Activated CD4-positive, alpha-beta T cell treated with anti-CD3 and anti-CD28 coated beads, Interleukin-2, amount 50 U/mL, for 4 hours (primary cell): ENCODE results near the gene MT1E.
"Not testable (repeated sequence)": the region's sequence is repeated elsewhere in the genome, so short reads cannot be mapped to it uniquely, and the experiment has no call there.

Source experiments
- DNase-seq, 2 experiments: peaks; one replicate each; pipeline ENCODE4 v3.0.0-alpha.2; 2020

Gene MT1E

DNA sequence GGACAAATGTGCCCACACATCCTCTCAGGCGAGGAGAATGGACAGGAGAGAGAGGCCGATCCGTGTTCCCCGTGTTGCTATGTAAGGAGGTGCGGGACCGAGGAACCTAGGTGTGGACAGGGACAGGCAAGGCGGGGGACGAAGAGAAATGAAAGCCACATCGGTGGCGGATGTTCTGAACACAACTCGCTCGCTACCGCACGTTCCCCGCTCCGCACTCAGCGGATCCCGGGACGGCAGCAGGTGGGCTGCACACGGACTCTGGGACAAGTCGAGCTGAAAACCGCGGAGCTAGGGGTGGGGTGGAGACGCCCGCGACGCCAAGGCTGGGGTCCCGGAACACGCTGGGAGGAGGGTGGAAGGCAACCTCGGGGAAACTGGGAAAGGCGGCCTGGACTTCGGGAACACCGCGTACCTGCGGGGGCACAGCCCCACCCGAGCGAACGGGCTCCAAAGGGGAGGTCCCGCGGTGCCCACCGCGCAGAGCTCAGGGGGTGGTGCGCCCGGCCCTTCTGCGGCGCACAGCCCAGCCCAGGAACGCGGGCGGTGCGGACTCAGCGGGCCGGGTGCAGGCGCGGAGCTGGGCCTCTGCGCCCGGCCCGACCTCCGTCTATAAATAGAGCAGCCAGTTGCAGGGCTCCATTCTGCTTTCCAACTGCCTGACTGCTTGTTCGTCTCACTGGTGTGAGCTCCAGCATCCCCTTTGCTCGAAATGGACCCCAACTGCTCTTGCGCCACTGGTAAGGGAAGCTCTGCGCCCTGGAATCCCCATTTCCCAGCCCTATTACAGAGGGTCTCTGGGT lies at the start of gene MT1E:
TSS of gene MT1E (plus strand) at position 642 of the 803 bp plus-strand sequence. CDS start at position 713, 71 bp downstream.
- no peak for DNase-seq

DNA sequence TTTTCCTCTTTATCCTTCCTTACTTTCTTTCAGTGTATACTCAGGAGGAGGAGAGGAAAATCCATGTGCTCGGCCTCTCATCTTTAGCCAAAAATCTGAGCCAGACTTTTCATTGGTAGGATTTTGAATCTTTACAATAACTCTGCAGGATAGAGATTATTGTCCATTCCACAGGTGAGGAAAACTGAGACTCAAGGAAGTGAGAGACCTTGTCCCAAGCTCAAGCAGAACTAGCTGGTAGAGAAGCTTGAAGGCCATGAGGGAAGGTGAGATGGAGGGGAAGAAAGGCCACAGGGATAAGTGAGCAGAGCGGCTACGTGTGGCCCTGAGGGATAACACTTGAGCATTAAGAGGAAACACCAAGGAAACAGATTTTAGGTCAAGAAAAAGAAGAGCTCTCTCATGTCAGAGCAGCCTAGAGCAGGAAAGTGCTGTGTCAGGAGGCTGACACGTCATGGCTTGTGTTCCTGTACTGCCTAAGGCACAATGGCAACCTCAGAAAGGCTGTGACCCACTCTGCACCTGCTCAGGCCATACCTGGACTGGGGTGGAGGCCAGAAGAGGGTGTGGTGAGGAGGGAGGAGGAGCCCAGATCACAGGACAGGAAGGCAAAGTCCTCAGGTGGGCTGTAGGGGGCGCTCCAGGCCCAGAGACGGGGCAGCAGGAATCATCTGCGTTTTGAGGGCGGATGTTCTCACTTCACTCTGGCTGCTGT lies 48.8 kb upstream of the MT1E start:
- DNase-seq = peak; percentile 86 to 87

DNA sequence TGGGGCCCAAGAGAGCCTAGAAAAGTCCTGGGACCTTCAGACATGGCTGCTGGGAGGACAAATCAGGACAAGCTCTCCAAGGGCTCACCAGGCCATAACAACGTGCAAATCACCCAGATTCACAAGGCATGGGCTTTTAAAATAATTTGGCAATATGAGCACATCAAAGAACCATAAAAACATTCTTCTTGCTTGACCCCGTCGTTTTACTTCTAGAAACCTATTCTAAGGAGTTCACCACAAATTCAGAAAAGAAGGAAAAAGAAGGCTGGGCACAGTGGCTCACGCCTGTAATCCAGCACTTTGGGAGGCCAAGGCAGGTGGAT lies 48.3 kb upstream of the MT1E start:
- no peak for DNase-seq

DNA sequence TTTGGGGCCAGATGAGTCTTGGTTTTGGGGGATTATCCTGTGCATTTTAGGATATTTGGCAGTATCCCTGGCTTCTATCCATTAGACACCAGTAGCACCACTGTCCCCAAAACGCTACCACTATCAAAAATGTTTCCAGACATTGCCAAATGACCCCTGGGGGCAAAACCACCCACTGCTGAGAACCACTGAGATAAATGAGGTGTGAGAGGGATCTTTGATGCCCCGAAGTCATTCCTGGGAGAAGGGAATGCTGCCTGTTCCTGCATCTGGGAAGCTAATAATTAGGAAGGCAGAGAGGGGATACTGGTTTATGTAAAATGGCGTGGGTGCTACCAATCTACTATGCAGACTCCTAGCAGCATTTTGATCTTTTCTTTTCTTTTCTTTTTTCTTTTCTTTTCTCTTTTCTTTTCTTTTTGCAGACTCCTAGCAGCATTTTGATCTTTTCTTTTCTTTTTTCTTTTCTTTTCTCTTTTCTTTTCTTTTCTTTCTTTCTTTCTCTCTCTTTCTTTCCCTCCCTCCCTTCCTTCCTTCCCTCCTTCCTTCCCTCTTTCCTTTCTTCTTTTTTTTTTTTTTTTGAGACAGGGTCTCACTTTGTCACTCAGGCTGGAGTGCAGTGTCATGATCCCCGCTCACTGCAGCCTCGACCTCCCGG lies 45.1 kb upstream of the MT1E start:
- no peak for DNase-seq

DNA sequence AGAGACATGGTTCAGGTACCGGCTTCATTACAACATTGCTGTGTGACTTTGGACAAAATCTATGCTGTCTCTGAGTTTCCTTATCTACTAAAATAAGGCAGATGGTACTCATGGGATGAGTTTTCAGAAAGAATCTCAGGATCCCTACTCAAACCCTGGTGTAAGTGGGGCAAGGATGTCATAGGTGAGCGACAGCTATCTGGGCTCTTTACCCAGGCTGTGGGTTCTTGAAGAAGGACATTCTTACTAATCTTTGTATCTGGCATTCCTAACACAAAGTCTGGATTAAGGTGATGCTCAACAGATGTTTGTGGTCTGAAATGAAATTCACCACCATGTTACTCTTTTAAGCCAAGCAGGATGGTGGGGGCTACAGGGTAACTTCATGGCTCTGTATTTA lies 42.7 kb upstream of the MT1E start:
- not testable (repeated sequence) for DNase-seq

DNA sequence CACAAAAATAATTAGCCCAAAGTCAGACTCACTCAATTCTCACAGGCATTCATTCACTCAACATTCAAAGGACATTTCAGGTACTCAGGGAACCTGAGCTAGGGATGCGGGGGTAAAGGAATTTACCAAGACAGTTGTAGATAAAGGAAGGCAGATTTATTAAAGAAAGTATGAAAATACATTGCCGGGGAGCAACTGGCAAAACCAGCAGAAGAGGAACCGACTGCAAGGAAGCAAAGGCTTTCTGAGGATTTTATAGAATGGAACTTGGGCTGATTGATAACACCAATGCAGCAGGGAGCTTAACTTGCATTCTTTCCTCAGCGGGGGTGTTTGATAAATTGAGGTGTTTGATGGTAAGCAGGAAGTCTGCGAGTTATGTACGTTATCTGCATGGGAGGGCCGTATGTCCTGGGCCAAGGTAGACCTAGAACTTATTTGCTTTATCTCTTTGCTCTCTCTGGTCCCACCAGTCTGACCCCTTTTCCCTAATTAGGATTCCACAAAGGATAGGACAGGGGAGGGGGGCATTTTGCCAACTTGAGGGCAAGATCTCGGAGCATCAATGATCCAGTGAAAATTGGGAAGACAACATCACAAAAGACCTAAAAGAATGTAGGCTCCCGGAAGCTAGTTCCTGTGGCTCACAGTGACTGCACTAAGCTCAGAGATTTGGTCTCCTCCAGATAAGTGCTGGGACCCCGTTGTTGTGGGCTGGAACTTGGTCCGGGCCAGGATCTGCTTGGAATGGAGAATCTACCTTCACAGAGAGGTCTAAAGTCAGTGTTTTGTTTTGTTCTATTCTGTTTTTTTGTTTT lies 42.0 kb upstream of the MT1E start:
- no peak for DNase-seq

DNA sequence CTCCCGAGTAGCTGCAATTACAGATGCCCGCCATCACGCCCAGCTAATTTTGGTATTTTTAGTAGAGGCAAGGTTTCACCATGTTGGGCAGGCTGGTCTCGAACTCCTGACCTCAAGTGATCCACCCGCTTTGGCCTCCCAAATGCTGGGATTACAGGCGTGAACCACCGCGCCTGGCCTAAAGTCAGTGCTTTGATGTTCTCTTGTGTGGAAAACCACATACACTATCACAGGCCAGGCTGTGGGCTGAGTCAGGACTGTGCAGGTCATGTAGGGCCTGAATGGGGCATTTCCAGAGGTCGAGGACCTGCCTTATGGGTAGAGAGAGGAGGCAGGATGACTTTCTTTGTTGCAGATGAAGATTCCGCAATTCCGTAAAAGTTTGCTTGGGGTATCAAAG lies 41.3 kb upstream of the MT1E start:
- DNase-seq = no peak

DNA sequence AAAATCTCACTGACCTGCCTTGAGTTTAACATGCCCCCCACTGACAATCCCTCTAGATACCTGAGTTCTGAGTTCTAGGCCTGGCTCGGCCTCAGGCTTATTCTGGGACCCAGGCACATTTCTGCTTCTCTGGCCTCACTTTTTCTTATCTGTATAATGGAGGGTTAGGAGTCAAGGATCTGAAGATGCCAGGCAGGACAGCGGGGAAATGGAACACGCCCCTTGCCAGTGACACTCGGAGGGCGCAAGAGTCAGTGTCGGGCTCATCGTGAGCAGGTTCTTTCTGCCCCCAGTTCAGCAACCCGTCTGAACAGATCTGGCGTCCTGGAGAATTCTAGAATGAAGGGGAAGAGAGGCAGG lies 36.8 kb upstream of the MT1E start:
- no peak for DNase-seq

DNA sequence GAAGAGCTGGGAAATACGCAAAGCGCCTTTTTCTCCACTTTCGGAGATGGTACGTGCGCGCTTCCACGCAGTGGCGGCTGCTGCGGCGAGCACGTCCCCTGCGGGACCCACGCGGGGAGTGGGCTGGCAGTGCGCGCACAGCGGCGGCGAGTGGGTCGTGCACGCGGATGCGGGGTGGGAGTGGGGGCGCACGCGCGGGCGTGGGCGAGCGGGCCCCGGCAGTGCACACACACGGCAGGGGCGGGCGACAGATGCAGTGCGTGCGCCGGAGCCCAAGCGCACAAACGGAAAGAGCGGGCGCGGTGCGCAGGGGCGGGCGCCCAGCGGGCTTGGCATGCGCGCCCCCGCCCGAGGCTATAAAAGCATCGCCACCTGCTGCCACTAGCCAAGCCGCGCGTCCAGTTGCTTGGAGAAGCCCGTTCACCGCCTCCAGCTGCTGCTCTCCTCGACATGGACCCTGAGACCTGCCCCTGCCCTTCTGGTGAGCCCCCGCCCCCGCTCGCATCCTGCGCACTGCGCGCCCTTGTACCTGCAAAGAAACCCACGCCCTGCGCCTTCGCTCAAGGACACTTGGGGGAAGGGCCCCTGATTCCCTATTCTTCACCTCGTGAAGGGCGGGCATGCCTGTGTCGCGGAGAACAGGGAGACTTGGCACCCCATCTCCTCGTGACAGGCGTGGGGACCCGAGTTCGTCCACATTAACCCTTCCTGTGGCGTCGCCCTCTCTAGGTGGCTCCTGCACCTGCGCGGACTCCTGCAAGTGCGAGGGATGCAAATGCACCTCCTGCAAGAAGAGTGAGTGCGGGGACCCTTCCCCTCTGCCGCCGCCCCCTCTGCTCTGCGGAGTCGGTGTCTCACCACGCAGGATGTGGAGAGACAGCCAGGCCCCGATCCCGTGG lies 36.2 kb upstream of the MT1E start, which contains the start of gene MT3:
TSS of gene MT3 (plus strand) at position 388 of the 899 bp plus-strand sequence. CDS start at position 451, 63 bp downstream.
- no peak for DNase-seq

DNA sequence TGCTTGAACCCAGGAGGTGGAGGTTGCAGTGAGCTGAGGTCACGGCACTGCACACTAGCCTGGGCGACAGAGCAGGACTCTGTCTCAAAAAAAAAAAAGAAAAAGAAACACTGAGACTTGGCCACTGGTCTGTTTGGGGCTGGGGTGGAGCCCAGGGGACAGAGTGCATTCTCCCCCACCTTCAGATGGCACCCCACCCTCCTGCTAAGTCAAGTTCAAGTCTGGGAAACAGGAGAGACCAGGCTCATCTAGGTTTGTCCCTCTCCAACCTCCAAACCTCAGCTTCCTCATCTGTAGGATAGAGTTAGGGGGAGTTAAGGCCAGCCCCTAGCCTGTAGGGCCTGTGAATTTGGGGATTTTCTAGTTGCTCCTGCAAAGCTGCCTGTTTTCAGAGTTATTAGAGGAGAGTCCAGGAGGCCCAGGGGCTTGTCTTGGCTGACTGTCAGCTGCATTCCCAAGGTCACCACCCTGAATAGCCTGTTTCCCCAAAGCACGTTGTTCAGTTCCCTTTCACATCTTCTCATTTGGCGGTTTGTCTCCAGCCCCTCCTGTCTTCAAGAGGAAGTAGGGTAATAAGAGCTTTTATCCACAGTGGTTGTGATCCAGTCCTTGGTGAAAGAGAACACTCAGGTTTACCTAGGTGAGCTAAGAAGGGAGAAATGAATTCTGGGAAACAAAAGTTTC lies 34.1 kb upstream of the MT1E start:
- DNase-seq = no peak

DNA sequence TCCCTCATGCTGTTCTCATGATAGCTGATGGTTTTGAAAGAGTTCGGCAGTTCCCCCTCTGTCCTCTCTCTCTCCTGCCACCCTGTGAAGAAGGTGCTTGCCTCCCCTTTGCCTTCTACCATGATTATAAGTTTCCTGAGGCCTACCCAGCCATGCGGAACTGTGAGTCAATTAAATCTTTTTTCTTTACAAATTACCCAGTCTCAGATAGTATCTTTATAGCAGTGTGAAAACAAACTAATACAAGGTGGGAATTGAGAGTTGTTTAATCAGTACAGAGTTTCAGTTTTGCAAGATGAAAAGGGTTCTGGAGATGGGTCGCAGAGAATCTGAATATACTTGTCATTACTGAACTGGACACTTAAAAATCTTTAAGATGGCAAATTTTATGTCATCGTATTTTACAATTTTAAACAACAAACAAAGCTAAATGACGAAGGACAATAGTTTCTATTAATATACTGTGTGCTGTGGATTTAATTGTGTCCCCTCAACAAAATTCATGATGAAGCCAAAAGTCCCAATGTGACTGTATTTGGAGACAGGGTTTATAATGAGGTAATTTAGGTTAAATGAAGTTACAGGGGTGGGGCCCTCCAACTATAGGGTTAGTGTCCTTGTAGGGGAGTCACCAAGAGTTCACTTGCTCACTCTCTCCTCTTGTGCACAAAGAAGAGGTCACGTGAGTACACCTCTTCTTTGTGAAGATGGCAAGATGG lies 31.8 kb upstream of the MT1E start:
- DNase-seq = no peak

DNA sequence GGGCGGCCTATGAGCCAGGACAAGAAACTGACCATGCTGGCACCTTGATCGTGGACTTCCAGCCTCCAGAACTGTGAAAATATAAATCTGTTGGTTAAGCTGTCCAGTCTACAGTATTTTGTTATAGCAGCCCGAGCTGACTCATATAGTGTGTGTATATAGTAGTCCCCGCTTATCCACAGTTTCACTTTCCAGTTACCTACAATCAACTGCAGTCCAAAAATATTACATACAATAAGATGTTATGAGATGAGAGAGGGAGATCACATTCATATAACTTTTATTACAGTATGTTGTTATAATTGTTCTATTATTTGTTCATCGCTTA lies 31.3 kb upstream of the MT1E start:
- DNase-seq = no peak

DNA sequence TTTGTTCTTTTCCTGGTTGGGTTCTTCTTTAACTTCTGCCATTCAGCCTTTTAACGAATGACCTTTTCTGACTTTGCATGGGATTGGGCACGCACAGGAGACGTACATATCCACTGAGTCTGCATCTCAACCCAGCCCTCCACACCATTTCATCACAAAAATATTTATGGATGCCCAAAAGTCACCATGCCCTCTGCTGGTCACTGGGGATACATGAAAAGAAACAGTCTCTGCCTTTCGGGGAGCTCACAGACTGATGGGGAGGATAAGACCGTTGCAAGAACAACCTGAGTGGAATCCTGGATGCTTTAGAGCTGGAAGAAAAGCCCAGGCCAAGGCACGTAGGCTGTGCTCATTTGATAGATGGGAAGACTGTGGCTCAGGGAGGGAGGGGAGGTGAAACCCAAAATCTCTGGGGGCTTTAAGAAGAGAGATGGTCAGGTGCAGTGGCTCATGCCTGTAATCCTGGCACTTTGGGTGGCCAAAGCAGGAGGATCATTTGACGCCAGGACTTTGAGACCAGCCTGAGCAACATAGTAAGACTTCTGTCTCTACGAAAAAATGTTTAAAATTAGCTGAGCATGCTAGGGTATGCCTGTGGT lies 25.1 kb upstream of the MT1E start:
- no peak for DNase-seq

DNA sequence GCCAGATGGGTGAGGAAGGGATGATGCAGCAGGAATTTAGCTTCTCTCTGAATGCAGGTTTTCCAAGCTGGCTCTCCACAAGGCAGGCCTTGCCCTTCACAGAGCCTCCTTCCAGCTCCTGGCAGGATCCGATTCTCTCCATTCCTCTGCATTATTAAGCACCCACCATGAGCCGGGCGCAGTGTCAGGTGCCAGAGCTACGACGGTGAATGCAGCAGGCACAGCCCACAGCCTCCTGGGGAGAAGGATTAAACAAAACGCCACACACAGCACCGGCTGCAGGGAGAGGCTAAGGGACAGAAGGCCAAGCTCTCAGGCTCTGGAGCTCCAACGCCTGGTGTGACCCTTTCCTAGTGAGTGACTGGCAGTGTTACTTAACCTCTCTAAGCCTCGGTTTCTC lies 24.3 kb upstream of the MT1E start:
- DNase-seq = no peak

DNA sequence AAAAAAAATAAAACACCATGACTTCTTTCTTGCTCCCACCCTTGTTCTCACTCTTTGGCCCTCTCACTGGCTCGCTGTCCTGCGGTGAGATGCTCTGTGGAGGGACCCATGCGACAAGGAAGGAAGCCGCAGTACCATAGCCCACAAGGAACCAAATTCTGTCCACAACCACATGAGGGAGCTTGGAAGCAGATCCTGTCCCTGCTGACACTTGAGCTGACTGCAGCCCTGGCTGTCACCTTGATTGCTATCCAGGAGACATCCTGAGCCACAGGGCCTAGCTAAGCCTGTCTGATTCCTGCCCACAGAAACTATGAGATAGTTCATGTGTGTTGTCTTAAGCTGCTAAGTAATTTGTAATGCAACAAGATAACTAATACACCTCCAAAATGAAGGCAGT lies 22.0 kb upstream of the MT1E start:
- DNase-seq = no peak

DNA sequence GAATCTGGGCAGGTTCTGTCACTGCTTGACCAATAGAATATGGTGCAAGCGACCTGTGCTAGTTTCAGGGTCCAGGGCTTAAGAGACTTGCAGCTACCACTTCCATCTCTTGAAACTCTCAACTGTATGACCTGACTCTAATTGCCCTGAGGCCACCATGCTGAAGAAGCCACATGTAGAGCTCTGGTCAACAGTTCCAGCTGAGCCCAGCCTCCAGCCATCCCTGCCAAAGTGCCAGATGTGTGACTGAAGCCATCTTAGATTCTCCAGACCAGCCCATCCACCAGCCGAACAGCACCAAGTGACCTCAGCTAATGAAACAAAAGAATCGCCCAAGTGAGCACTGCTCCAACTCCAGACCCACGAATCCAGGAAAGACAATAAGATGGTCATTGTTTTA lies 20.6 kb upstream of the MT1E start:
- DNase-seq = no peak

DNA sequence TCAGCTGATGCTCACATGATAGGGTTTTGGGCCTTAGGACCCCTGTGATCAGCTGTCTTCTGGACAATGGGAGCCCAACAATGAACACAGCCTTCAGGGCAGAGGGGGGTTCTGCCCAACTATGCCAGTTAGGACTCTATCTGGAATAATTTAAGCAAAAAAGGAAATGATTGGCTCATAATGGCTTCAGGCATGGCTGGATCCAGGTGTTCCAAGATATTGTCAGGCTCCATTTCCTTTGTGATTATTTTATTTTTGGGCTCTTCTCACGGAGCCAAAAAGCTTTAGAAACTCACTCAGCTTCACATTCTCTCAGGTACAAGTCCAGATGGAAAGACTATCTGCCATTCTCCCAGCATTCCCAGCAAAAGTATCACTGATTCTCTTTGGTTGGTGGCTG lies 20.1 kb upstream of the MT1E start:
- no peak for DNase-seq

DNA sequence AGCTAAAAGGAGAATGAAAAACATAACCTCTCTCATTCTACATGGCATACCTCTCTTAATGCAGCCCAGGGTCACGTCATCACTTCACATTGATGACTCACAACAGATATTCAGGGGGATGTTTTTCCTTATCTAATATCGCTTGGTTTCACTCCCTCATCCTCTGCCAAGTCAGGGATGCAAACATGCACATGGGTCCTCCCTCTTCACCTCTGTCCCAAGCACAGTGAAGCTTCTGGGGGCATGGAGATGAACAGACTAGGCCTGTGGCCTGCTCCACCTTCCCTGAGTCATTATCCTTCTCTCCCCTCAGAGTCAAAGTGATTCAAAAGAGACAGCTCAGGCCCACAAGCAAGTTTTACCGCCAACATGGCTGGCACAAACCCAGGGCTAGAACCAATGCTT lies 19.5 kb upstream of the MT1E start:
- DNase-seq = no peak

DNA sequence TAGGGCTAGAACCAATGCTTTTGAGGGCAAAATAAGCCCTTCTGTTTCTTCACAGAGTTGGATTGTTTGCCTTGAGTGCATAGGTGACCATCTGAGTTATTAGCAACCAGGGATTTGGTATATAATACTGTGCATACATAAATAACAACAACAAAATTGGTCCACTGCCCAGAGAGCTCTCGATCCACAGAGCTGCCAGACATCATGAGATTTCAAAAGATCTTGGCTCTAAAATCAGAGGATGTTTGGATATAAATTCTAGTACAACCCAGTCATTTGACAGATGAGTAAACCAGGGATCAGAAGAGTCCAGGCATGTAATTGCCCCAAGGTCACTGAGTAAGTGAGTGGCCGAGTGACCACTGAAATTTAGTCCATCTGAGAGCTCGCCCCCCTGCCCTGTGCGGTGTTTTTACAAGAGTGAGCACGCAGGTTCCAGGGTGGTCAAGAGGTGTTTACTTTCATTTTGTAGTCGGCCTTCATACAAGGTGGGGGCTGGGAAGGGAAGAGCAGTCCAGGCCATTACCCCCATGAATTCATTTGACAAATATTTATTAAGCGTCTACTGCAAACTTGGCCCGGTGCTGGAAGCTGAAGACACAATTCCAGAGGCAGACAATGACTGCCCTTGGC lies 19.0 kb upstream of the MT1E start:
- DNase-seq = no peak

DNA sequence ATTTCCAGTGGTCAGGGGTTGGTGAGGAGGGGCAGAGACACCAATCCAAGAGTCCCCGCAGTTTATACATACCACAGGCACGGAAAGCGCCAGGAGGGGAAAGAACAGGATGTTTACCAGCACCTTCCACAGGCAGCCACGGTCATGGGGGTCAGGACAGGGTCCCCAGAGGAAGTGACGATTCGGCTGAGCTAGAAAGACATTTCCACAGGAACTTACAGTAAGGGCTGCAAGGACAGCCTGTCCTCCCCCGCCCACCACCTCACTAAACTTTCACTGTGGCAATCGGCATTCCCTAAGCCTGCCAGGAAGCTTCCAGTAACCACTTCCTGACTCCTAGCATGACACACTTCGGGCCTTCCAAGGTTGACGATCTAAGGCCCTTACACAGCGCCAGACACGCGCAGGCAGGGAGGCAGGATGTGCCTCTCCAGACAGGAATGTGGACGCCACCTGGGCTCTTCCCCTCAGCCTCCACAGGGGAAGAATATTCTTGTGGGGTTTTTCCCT lies 18.4 kb upstream of the MT1E start:
- DNase-seq = no peak
